Middle frontal gyrus (tissue), 1 donor: ENCODE measurements around the gene COL18A1.

ENCODE experiments used
- DNase-seq: peaks from one replicate; pipeline ENCODE4 v3.0.0-alpha.2; 2015; ENCODE audit warnings: low spot score; ENCODE audit errors: extremely low spot score

The COL18A1 gene

GRCh38 chr21:45543371-45543709 lies 138.4 kb downstream of the COL18A1 start:
- no peak for DNase-seq

- DNase-seq, result no peak
These were observed 138.9 kb downstream of the COL18A1 start for GRCh38 chr21:45543710-45544448.

- DNase-seq, result no peak
These were observed 139.7 kb downstream of the COL18A1 start for GRCh38 chr21:45544449-45545235.

- DNase-seq, result no peak
These were observed 140.2 kb downstream of the COL18A1 start for GRCh38 chr21:45545236-45545570.

GRCh38 chr21:45545691-45546531 lies 140.9 kb downstream of the COL18A1 start:
- DNase-seq, result no peak

- no peak for DNase-seq
These were observed 141.9 kb downstream of the COL18A1 start for GRCh38 chr21:45546636-45547544.

GRCh38 chr21:45547545-45547900 lies 142.6 kb downstream of the COL18A1 start:
- no peak for DNase-seq

GRCh38 chr21:45548711-45549491 lies 143.9 kb downstream of the COL18A1 start:
- no peak for DNase-seq

GRCh38 chr21:45549626-45550463 lies 144.9 kb downstream of the COL18A1 start:
- no peak for DNase-seq

GRCh38 chr21:45550522-45551210 lies 145.7 kb downstream of the COL18A1 start:
- no peak for DNase-seq

- no peak for DNase-seq
These were observed 146.4 kb downstream of the COL18A1 start for GRCh38 chr21:45551316-45551715.

GRCh38 chr21:45551783-45552695 lies 147.1 kb downstream of the COL18A1 start:
- DNase-seq, result no peak

- DNase-seq, result no peak
These were observed 147.9 kb downstream of the COL18A1 start for GRCh38 chr21:45552696-45553391.

- no peak for DNase-seq
These were observed 149.7 kb downstream of the COL18A1 start for GRCh38 chr21:45554477-45555175.

GRCh38 chr21:45555251-45555556 lies 150.2 kb downstream of the COL18A1 start:
- no peak for DNase-seq

- DNase-seq, result no peak
These were observed 150.8 kb downstream of the COL18A1 start for GRCh38 chr21:45555557-45556301.
